NCI-H128 (cell line): ENCODE measurements around the gene CMIP.

Source experiments
- DNase-seq: peaks from one replicate; lab custom pipeline; 2025; ENCODE audit not compliant: unreplicated experiment; lab: John Stamatoyannopoulos, UW

The CMIP gene

DNA sequence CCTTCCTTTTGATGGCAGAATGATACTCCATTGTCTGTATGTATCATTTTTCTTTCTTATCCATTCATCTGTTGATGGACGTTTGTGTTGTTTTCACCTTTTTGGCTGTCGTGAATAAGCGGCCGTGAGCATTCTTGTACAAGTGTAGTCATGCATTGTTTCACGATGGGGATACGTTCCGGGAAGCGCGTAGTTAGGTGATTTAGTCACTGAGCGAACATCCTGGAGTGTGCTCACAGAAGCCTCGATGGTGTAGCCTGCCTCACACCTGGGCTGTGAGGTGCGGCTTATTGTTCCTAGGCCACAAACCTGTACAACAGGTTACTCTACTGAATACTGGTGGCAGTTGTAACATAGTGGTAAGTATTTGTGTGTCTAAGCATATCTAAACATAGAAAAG is 136.5 kb downstream of the CMIP start:
- no peak for DNase-seq

DNA sequence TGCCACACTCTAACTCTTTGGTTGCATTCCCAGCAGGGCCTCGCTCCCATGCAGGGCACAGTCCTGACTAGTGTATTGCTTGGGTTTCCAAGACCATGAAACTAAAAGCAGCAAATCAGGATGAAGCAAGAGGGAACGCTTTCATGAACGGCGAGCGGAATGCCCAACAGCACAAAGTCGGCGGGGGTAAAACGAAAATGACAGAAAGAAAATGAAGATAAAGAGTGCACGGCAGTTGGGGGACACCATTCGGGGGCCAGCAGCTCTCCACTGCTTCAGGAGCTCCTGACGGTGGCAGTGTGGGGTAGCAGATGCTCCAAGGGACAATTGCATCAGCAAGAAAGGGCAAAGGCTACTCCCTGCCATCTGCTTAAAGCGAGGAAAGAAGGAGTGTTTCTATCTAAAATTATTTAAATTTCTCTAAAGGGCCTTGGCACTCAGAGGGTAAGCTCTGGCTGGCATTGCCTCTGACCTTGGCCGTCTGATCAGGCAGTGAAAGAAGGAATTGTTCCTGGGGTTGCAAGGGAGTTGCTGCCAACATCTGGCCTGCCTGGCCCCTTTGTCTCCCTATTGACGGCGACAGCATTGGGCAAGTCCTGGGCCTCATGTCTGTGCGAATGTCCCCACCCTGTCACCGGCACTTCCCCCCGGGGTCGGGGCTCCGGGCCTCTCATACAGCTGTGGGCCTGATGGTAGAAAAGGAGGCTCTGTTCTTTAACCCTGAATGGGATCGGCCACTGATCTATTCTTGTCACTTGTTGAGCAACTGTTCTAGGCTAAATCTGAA is 138.2 kb downstream of the CMIP start:
- no peak for DNase-seq

DNA sequence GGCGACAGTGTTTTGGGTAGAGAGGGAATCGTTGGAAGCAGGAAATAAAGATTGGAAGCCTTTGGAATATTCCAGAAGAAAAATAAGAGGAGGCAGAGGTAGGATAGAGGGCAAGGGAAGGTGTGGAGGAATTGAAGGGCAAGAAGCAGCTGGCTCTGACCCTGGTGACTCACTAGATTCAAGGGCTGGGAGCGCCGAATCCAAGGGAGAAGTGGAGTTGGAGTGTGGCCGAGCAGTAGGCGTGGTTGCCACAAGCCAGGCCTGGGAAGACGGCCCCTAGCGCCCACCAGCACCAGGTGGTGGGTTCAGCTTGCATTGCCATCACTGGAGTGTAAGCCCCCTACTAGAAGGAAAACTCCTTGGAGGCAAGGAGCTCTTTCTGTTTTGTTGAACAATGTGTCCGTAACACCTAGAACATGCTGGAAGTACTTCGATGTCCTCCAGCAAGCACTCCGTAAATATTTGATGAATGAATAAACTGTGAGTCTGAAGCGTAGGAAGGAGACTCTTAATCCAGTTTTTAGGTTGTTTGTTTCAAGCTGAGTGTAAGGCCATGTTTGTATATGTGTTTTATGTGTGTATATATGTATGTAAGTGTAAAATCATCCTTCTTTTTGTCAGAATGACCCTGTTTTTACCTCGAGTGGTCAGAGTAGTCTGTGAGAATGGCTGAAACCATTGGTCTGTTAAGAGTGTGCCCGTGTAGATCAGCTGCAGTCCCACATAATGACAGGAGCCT is 139.5 kb downstream of the CMIP start:
- DNase-seq: no peak

DNA sequence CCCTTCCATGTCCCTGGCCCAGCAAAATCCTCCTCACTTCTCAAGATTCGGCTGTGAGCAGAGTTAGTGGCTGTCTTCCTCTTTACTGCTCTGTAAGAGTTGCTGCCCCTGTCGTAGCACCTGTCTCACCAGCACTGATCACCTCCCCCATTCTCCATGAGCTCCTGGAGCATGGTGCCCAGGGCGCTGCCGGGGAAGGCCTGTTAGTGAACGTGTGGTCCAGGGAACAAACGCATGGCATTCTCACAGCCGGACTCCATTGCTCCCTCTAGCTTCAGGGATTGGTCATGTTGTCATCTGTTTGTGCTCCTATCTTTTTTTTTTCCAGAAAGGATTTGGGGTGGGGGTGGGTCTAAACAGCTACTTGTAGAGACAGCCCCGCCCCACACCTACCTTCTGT is 141.2 kb downstream of the CMIP start:
- no peak for DNase-seq

DNA sequence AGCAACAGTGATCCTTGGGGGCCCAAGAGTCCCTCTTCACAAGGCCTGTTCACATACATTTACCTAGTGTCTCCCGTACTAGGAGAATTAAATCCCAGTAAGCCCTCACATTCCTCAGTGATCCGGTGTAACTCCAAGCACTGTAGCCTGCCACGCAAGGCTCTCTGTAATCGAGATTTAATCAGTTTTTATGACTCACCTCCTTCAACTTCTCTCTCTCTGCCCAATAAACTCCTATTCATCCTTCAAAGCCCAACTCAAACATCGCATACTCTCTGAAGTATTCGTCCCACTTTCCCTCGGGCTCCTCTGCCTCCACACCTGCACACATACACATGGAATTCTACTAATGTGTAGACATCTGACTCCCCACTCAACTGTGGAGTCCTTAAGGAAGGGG is 141.8 kb downstream of the CMIP start:
- DNase-seq: no peak

DNA sequence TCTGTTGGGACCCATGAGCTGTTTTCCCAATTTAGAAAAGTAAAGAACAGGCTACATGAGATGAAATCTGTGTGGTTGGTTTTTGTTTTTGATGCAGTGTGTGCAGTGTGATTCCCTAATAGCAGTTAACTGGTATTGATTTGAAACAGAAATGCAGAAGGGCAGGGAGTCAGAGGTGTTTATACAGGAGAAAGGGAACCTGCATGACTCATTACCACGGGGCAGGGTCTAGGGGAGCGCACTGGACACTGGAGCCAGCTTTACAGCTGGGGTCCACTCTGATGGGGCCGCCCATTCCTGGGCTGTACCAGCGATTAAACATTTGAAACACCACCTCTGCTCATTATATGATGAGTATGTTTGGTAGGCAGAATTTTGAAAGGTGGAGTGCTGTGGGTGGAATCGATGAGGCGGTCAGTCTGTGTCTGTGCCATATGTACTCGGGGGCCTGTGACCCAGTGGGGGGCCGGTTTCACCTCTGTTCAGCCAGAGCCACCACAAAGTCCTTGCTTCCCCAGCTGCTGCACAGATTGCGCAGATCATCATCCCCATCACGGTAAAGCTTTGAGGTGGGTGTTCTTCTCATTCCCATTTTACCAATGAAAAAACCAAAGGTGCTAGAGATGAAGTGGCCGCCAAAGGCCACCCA is 142.5 kb downstream of the CMIP start:
- no peak for DNase-seq

DNA sequence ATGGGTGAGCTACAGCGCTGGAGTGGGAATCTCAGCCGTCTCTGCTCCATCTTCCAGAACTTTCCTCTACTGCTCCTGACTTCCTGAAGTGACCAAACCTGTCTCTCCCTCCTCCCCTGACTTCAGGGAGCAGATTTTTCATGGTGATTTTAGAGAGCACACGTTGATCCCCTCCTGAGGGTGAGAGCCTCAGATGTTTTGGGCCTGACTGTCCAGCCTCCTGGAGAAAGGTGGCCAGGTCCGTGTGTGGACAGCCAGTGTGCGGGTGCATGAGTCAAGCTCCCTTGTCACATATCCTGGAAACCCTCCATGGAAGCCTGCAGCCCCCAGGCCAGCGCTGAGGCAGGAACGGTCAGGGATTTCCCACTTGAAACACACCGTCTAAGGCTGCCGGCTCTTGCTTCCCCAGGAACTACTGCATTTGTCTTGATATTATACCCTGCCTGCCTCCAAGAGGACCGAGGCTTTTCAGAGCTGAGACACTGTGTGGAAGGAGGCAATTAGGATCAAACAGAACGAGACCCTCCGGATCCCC is 143.1 kb downstream of the CMIP start:
- DNase-seq: no peak

DNA sequence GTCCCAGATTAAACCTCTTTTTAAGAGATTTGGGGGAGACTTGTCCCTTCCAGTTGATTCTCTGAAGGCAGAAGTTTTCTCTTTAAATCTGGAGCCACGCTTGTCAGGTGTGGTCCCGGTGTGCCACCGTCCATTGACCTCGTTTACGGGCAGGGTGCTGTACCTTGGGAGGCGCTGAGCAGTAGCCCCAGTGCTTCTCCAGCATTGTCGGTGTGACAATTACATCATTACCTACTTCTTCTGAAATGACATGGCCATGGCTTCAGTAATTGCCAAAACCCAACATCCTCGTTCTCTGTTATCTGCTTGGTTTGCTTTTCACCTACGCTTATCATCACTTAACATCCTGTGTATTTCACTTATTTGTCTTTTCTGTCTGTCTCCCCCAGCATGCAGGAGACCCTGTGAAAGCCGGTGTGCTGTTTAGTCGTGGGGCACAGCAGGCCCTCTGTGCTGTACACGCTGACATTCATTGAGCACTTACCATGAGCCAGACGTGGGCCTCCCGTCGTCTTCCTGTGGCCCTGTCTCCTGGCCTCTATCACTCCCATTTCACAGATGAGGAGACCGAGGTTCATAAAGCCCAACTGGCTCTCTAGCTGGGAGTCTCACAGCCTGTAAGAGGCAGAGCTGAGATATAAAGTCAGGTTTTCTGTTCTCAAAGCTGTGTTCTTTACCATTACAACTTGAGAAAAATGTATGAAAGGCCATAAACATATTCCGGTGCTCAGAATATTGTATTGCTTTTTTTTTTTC is 143.9 kb downstream of the CMIP start:
- no peak for DNase-seq

DNA sequence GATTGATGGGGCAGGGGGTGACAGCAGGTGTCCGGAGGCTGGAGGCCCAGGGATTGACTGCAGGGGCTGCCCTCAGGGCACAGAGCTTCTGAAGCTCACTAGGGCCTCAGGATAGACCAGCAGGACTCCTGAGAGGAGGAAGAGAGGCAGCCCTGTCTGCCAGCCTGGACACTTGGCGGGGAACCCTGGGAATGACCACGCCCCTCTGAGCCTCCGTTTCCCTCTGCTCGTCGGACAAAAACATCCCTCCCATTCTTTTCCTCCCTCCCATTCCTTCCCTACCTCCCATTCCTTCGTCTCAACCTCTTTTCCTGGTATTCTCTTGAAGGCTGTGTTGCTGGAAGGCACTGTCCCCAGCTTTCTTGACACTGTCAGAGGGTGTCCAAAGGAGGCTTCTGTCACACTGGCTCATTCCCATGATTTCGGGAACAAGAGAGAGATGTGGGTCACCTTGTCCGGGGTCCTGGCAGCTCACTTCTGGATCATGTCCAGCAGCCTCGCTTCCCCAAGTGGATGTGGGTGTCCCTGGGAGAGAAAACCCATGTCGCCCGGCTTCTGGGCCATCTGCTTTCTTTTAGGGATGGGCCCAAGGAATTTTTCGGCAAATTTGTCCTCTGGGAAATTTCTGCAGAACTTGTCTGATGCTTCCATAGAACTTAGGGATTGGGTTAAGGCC is 145.5 kb downstream of the CMIP start:
- no peak for DNase-seq

DNA sequence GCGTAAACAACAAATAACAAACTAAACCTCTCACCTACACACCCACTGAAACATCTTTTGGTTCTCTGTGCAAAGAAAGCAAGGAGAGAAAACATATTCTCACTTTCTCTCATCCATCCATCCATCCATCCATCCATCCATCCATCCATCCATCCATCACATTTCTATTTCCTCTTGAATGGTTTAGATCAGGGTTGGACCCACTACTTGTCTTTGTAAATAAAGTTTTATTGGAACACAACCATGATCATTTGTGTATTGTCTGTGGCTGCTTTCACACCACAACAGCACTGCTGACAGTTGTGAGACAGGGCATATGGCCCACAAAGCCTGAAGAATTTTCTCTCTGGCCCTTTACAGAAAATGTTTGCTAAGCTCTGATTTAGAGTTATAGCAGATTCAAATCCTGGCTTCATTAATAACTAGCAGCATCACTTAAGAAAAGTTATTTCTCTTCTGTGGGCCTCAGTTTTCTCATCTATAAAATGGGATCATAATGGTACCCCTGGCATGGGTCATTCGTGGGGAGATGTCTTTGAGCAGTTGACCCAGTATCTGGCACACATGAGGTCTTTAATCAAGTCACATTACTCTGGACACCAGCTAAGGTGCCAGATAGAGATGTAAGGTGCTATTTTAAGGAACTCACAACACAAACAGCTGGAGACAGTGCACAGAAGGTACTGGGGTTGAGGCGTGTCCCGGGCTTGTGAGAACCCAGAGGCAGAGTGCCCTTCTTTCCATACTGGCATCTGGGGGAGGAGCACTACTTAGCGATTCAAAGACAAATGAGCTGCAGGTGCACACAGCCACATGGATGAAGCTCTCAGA is 146.3 kb downstream of the CMIP start:
- no peak for DNase-seq

DNA sequence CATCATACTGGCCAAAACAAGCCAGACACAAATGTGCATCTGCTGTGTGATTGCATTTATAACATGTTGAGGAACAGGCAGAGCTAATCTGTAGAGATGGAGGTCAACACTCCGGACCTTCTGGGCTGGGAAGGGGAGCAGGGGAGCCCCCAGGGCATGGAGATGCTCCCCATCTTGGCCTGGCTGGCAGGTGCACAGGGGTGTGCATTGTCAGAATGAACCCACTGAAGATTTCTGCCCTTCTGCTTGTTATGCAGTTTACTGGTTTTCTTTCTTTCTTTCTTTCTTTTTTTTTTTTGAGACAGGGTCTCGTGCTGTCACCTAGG is 146.9 kb downstream of the CMIP start:
- no peak for DNase-seq

DNA sequence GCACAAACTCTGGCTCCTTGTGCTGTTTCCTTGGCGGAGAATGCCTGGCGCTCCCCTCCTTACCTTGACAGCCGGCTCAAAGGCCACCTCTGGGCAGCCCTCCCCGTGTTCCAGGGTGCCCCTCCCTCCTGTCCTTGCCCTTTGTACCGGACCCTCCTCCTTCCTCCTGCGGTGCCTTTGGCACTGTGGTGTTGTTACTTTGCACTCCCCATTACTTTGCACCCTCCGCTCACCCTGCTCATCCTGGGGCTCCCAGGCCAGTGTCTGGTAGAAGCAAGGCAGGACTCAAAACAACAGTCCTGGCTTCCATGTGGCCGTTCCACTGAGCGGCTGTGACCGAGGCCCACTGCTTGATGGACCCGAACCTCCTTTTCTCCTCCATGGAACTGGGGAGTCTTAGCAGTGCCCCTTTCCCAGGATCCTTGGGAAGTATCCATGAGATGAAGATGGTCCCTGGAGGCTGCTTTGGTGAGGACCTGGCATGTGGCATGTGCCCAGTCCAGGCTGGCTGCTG is 147.8 kb downstream of the CMIP start:
- no peak for DNase-seq

DNA sequence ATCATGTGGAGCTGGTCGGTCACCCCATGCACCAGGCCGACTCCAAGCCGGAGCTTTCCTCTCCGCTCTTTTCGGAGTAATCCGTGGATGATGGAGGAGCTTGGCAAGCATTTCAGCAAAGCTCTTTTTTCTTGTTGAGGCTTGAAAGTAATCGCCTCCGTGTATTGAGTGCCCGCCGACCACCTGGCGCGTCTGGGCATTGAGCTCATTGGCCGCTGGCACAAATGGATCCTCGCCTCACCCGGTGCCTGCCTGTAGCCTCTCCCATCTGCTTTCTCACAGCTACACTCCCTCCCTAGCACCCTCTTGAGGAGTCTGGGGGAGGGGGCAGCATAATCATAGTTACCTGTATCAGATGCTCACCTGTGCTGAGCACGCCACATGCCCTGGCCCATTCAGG is 148.9 kb downstream of the CMIP start:
- DNase-seq: peak; percentile 65

DNA sequence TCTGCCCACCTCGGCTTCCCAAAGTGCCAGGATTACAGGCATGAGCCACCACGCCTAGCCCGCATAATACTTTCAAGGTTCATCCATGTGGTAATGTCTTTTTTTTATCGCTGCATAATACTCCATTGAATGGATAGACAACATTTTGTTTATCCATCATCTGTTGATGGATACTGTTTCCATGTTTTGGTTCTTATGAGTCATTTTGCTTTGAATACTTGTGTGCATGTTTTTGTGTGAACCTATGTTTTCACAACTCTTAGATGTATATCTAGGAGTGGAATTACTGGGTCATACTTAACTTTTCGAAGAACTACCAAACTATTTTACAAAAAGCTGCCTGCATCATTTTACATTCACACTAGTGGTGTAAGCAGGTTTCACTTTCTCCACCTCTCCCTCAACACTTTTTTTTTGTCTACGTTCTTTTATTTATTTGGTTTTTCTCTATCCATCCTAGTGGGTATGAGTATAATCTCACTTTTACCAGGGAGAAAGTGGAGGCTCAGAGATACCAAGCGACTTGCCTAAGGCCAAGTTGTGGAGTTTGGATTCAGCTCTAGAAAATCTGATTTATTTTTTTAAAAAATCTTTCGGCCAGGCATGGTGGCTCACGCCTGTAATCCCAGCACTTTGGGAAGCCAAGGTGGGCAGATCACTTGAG is 151.2 kb downstream of the CMIP start:
- DNase-seq: no peak

DNA sequence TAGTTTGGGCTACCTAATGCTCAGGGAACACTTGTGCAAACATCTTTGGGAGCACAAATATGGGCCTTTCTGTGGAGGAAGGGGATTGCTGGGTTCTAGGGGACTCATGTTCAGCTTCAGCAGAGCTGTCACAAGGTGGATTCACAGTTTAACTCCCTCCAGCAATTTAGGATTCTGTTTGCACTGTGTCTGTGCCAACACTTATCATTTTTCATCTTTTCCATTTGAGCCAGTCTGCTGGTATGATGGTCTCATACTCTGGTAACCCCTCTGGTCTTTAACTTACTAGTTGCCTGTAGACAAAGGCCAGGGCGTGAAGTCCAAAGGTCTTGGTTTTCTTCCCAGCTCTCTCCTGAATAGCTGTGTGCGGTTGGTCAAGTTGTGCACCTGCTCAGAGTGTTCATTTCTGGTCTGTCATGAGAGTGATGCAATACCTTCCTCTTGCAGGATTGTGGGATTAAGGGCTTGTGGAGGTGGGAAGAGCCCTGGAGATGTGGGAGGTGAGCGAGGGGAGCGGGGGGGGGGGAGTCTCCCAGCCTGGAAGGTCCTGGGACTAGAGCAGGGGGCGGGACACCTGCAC is 152.6 kb downstream of the CMIP start:
- DNase-seq: no peak

DNA sequence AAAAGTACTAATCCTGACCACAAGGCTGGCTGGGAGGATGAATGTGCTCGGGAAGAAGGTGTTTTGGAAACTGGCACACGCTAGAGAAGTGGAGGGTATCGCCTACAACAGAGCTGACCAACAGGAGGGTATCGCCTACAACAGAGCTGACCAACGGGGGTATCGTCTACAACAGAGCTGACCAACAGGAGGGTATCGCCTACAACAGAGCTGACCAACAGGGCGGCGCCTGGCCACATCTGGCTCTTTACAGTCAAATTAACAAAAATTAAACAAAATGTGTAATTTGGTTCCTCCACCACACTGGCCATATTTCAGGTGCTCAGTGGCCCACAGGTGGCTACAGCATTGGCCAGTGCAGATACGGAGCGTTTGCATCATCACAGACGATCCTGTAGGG is 153.5 kb downstream of the CMIP start:
- no peak for DNase-seq

DNA sequence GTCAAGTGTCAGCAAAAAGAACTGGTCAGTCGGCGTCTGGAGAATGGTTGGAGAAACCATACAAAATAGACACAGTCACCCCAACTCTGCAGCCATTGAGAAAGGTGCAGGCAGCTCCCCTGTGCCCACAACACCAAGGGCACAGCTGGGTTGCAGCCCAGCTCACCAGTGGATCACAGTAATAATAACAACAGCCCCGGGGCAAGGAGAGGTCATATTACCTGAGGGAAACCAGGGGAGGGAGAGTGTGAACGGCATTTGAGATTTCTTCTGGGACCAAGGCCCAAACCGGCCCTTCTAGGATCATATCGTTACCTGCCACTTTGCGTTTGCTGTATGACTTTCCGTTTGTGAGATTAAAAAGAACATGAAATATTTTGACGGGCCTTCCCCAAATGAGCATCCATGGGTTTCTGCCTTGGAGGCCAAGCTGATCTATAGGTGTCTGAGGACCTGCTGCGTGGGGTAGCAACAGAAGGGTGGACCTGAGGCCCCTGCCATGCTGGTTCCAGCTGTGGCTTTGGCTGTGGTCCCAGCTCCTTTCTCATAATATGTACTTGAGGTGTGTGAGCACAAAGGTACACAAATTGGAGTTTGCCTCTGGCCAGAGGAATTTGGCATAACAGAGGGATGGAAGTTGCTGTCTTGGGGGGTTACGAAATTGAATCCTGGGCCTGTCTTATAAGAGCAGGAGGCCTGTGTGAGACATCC is 154.6 kb downstream of the CMIP start:
- DNase-seq: no peak

DNA sequence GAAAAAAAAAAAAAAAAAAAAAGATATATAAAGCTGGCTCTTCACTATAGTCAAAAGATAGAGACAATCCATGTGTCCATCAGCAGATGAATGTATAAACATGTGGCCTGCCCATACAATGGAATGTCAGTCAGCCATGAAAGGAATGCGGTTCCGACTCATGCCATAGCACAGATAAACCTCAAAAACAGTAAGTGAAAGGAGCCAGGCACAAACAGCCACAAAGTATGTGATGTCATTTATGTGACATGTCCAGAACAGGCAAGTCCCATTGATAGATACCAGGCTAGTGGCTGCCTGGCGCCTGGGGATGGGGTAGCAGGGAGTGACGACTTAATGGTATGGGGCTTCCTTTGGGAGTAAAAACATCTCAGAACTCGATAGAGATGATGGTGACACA is 155.7 kb downstream of the CMIP start:
- no peak for DNase-seq
